Measurements from ENCODE around the gene RGS16.

The RGS16 gene

GRCh38 chr1:182604175-182605164 lies at the start of gene RGS16:
Gene RGS16, minus strand, starts transcription at chr1:182604389. Its CDS starts 130 bp downstream, at chr1:182604259.
- in situ Hi-C loops (cut with MboI; ENCODE audit: low sequenced_read_pairs), result no loop called here

DNA sequence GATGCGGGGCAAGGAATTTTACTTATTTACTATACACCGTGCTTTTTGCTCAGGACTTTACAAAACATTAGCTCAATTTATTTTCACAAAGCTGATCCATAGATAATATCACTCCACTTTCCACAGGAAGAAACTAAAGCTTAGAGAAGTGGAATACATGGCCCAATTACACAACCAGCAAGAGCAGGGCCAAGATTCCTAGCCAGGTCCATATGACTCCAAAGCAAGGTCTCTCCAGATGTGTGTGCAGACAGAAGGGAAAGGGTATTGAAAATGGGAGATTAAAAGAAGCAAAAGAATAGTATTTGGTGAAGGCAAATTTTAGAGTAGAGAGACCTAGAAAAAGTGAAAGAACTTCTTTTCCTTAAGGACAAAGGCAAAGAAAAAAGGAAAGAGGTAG lies 49.8 kb upstream of the RGS16 start:
- in situ Hi-C loops (cut with MboI; ENCODE audit: low sequenced_read_pairs), result no loop called here

- in situ Hi-C loops (cut with MboI; ENCODE audit: low sequenced_read_pairs), result no loop called here
Measured at GRCh38 chr1:182652933-182653332, 48.7 kb upstream of the RGS16 start.

DNA sequence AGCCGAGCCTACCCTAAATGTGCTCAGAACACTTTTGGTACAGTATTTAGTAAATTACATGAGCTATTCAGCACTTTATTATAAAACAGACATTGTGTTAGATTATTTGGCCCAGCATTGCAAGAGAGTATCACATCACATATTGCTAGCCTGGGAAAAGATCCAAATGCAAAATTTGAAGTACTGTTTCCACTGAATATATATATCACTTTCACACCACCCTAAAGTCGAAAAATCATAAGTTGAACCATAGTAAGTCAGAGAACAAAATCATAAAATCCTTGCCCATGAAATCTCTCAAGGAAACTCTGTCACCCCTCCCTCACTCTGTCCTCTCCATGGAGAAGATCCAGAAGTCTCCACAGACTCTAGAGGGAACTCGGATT lies 47.1 kb upstream of the RGS16 start:
- in situ Hi-C loops (cut with MboI; ENCODE audit: low sequenced_read_pairs), result no loop called here

- in situ Hi-C loops (cut with MboI; ENCODE audit: low sequenced_read_pairs), result no loop called here
Measured at GRCh38 chr1:182650678-182651338, 46.6 kb upstream of the RGS16 start.

- in situ Hi-C loops (cut with MboI; ENCODE audit: low sequenced_read_pairs), result no loop called here
Measured at GRCh38 chr1:182649041-182649440, 44.9 kb upstream of the RGS16 start.

GRCh38 chr1:182646739-182647138 lies 42.5 kb upstream of the RGS16 start:
- in situ Hi-C loops (cut with MboI; ENCODE audit: low sequenced_read_pairs), result no loop called here

DNA sequence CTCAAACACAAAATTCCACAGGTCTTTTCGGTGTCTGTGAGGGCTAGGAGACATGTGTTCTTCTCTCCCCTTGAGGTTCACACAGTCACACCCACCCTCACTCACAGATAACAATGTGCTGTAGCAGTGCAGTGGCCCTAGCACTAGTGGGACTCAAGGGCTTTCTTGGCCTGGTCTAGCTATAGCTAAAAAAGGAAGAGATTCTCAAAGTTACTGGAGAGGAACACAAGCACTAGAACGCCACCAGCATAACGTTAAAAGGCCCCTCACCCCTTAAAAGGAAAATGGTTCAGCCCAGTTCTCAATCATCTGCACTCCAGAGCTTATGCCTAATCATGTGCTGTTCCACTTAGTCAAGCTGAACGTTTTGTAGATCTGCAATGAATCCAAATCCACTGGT lies 40.7 kb upstream of the RGS16 start:
- in situ Hi-C loops (cut with MboI; ENCODE audit: low sequenced_read_pairs), result no loop called here

- in situ Hi-C loops (cut with MboI; ENCODE audit: low sequenced_read_pairs), result no loop called here
Measured at GRCh38 chr1:182643699-182644098, 39.5 kb upstream of the RGS16 start.

DNA sequence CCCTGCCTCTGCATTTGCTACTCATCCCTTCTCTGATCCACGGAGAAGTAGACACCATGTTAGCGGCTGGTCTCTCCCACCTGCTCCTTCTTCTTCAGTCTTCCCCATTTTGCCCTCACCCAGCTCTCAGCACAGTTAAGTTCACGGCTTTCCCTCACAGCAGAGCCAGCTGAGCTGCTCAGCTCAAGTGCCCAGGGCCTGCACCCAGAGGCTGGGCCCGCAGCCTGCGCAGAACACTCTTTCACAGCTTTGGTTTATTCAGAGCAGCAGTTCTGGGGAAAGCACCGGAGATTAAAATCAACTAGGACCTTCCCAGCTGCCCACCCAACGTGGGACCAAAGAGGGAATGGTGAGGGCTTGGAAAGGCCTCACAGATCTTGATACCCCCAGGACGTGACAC lies 38.3 kb upstream of the RGS16 start:
- in situ Hi-C loops (cut with MboI; ENCODE audit: low sequenced_read_pairs), result no loop called here

DNA sequence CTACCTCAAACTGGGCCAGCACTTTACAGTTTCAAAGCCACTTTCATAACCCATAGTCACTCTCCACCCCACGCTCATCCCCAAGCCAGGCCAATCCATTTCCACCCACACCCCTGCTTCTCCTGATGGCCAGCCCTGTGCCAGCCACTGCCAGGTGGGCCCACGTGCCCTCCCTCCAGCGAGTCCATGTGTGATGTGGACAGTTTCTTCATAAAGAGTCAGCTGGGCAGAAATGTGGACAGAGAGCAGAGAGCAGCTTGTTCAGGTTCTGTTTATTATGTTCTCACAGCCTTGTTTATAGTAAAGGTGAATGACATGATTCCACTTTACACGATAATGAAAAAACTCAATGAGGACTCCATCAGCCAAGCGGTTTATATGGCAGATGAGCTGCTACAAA lies 37.4 kb upstream of the RGS16 start:
- in situ Hi-C loops (cut with MboI; ENCODE audit: low sequenced_read_pairs), result no loop called here

- in situ Hi-C loops (cut with MboI; ENCODE audit: low sequenced_read_pairs), result loop anchor here (10.0 kb wide), 1 partner anchor 145 kb away; the partner anchor contains the start of gene NPL
Measured at GRCh38 chr1:182639330-182639729, 35.1 kb upstream of the RGS16 start.

- in situ Hi-C loops (cut with MboI; ENCODE audit: low sequenced_read_pairs), result loop anchor here (10.0 kb wide), 1 partner anchor 147 kb away; the partner anchor contains the start of gene NPL
Measured at GRCh38 chr1:182637769-182638168, 33.6 kb upstream of the RGS16 start.

DNA sequence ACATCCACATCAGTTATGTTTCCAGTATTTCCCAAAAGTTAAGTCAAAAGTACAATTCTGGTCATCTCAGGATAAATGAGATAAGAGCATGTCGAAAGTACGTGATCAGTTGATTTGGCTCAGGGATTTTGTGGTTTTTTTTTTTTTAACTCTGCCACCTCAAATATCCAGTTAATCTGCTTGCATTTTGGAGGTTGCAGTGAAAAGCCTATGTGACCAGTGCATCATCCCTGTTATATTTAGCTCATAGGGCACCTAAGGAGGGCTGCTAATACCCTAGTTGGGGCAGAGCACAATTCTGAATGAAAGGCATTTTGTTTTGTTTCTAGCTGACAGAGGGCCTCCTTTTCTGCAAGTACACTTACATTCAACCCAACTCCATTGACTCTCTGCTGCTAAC lies 31.7 kb upstream of the RGS16 start:
- in situ Hi-C loops (cut with MboI; ENCODE audit: low sequenced_read_pairs), result loop anchor here (10.0 kb wide), 1 partner anchor 149 kb away; the partner anchor contains the start of gene NPL

DNA sequence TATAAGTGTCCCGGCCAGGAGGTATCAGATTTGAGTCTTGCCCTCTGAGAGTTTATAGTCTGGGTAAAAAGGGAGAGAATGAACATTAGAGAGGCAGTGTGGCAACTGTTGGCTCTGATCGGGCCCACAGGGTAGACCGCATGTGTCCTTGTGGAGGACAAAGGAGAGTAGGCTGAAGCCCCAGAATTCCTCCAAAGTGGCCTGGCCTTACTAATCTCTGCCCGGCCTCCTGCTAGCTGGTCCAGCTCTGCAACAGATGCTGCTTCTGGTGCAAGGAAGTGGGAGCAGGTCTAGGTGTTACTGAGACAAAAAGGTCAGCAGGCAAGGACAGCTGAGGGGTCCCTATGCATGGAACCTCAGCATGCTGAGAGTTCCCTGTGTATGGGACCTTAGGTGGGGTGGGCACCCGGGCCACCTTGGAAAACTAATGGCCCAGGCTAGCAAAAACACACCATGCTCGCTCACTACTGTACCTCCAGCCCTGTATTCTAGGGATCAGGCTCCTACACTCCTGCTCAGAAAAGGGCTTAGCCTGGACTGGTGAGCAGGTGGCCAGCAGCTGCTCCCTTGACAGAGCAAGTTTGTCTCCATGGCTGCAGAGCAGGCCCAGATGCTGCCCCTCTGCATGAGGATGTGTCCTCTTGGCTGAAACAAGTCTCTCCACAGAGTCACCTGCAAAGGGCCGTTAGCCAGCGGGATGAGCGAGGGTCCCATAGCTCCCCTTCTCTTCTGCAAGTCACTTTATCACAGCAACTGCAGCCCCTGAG lies 30.3 kb upstream of the RGS16 start:
- in situ Hi-C loops (cut with MboI; ENCODE audit: low sequenced_read_pairs), result loop anchor here (10.0 kb wide), 1 partner anchor 150 kb away; the partner anchor contains the start of gene NPL

DNA sequence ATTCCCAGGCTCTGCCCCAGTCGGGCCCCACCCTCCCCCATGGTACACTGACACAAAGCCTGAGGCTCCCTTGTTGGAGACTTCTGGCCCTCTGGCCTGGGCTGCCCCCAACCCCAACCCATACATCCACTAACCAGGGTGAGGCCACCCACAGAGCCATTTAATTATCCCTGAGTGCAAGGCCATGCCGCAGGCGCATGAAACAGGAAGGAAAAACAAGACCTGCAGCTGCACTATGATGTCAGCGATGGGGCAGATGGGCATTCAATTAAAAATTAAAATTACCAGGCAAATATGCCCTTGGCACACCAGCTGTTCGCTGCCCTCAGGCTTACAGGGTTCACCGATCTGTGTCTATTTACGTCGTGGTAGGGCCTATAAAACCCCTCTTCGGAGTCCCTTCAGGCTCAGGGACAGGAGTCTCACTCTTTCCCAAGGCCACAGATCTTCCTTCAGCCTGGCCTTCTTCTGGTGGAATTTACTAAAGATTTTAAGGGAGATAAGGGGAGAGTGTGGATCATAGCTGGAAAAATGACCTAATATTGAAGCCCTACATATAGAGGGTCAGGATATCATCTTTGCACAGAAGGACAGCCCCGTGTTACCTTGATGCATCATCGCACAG lies 29.6 kb upstream of the RGS16 start:
- in situ Hi-C loops (cut with MboI; ENCODE audit: low sequenced_read_pairs), result loop anchor here (10.0 kb wide), 1 partner anchor 151 kb away; the partner anchor contains the start of gene NPL

- in situ Hi-C loops (cut with MboI; ENCODE audit: low sequenced_read_pairs), result loop anchor here (10.0 kb wide), 1 partner anchor 152 kb away; the partner anchor contains the start of gene NPL
Measured at GRCh38 chr1:182633031-182633430, 28.8 kb upstream of the RGS16 start.

GRCh38 chr1:182632441-182632857 lies 28.3 kb upstream of the RGS16 start:
- in situ Hi-C loops (cut with MboI; ENCODE audit: low sequenced_read_pairs), result loop anchor here (10.0 kb wide), 1 partner anchor 152 kb away; the partner anchor contains the start of gene NPL

DNA sequence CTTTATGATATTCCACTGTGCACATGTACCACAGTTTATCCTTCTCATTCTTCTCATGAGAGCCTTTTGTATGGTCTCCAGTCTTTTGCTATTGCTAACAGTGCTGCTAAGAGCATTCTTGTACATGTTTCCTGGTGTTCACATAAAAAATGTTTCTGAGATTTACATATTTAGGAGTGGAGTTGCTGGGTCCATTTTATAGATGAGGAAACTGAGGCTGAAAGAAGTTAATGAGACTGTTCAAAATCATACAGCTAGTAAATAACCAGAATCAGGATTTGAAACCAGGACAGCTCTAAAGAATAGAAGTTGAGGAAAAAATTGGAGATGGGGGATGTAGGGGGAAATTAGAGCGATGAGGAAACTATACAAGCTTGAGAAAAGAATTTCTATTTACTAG lies 27.8 kb upstream of the RGS16 start:
- in situ Hi-C loops (cut with MboI; ENCODE audit: low sequenced_read_pairs), result loop anchor here (10.0 kb wide), 1 partner anchor 153 kb away; the partner anchor contains the start of gene NPL

DNA sequence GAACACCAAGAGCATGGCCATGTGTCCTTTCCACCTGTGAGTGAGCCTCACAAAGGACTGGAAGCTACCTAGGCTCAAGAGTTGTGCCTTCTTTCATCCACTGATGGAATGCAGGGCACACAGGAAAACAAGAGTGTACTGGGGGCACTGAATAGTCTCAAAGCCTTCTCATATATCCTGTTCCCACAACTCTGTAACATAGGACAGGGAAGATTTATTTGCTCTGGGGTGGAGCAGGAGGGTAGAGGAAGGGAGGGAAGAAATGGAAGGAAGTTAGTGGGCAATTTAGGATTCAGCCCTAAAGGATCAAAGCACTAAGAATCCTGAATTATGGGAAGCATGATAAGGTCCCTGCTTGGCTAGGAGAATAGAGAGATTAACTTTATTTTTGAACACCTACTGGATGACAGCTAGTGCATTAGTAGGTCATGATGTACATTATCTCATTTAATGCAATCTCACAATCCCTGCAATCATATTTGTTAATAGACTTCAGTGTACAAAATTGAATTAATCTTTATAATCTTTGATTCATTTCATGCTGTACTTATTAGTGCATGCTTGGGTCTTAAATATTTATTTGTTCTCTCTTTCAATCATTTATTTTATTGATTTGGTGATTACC lies 27.0 kb upstream of the RGS16 start:
- in situ Hi-C loops (cut with MboI; ENCODE audit: low sequenced_read_pairs), result loop anchor here (10.0 kb wide), 1 partner anchor 154 kb away; the partner anchor contains the start of gene NPL

Data from HL-60/S4 treated with phorbol 12-myristate 13-acetate at 8.2 ng/mL for 4 days and 3 days (cell line).